ENCODE data around the gene OTOG. TPM values are rescaled to one million over a fixed set of nuclear protein-coding genes. Genes with fewer than 3 reads are reported as not detected.

OTOG gene
- total and polyA plus RNA-seq, 4 donors = 0.11 TPM; not detected in 3

DNA sequence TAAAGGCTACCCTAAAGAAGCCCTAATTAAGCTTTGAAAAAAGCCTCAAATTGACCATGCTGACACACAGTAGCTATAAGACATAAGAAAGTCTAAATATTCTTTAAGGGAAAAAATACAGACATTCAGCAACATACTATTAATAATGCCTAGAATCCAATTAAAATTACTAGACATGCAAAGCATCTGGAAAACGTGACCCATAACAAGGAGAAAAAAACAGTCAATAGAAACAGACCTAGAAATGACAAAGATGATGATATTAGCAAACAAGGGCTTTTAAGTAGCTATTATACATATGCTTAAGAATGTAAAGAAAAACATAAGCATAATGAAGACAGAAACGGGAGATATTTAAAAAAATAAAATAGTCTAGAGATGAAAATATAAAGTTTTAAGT lies 108.6 kb downstream of the OTOG start:
- H3K27ac ChIP-seq (ENCODE audit: low read depth in 1 of 2, low read length in 1 of 2) = no peak overlapping the region
- no peak overlapping the region for H3K4me3 ChIP-seq
- no peak for TF ChIP-seq CTCF (IDR thresholded peaks at IDR 0.05; ENCODE audit: control extremely low read depth, extremely low read depth)
- H3K9ac ChIP-seq (ENCODE audit: insufficient read depth in 1 of 2, low read length in 2 of 2) = no peak overlapping the region
- H3K4me1 ChIP-seq (ENCODE audit: control insufficient read depth in 5 of 5, insufficient read depth in 5 of 5, low read length in 5 of 5) = no peaks in the 10 kb centered on the region
- H3K27me3 ChIP-seq (ENCODE audit: control insufficient read depth in 3 of 3, insufficient read depth in 3 of 3, low read length in 2 of 3) = peaks cover 0 to 4% (median 0%) of the 10 kb centered on the region in 3 donors
- DNase-seq = no peak
- H3K36me3 ChIP-seq (ENCODE audit: control insufficient read depth in 4 of 4, insufficient read depth in 4 of 4, low read length in 4 of 4) = no peaks in the 10 kb centered on the region
- no peak for ATAC-seq (ENCODE audit: insufficient read depth, low FRiP score)
- peaks cover 0 to 14% (median 0%) of the 10 kb centered on the region in 4 donors for H3K9me3 ChIP-seq (ENCODE audit: control insufficient read depth in 4 of 4, insufficient read depth in 3 of 4, low read length in 3 of 4)
- 81 to 84% methylated on average over 2 of the region's 2 CpGs for WGBS, 2 donors

GRCh38 chr11:17658211-17658610 lies 111.2 kb downstream of the OTOG start:
- no peak overlapping the region for H3K4me3 ChIP-seq

DNA sequence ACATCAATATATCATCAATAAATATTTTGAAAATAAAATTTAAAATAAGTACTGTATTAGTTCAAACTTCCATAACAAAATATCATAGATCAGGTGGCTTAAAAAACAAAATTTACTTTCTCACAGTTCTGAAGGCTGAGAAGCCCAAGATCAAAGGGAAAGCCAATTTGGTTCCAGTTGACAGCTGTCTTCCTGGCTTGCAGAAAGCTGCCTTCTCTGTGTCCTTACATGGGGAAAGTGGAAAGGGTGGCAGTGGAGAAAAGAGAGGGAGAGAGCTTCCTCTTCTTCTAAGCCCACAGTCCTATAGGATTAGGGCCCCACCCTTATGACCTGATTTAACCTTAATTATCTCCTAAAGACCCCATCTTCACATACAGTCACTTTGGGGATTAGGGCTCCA lies 121.1 kb downstream of the OTOG start:
- Histone ChIP-seq H3K4me1 (ENCODE audit: control insufficient read depth in 5 of 5, insufficient read depth in 5 of 5, low read length in 5 of 5) (no peaks in the 10 kb centered on the region), H3K9me3 (ENCODE audit: control insufficient read depth in 4 of 4, insufficient read depth in 3 of 4, low read length in 3 of 4) (peaks cover 0 to 4% (median 0%) of the 10 kb centered on the region in 4 donors), H3K27ac (ENCODE audit: low read depth in 1 of 2, low read length in 1 of 2) (no peak overlapping the region), H3K4me3 (no peak overlapping the region), H3K9ac (ENCODE audit: insufficient read depth in 1 of 2, low read length in 2 of 2) (no peak overlapping the region), H3K27me3 (ENCODE audit: control insufficient read depth in 3 of 3, insufficient read depth in 3 of 3, low read length in 2 of 3) (peaks cover 0 to 7% (median 3%) of the 10 kb centered on the region in 3 donors), H3K36me3 (ENCODE audit: control insufficient read depth in 4 of 4, insufficient read depth in 4 of 4, low read length in 4 of 4) (no peaks in the 10 kb centered on the region)
- no peak for TF ChIP-seq CTCF (IDR thresholded peaks at IDR 0.05; ENCODE audit: control extremely low read depth, extremely low read depth)
- DNase-seq (no peak), ATAC-seq (ENCODE audit: insufficient read depth, low FRiP score) (no peak)

More at GRCh38 chr11:17658211-17658610, 111.2 kb downstream of the OTOG start:
- Histone ChIP-seq H3K27ac (ENCODE audit: low read depth in 1 of 2, low read length in 1 of 2) (no peak overlapping the region), H3K9me3 (ENCODE audit: control insufficient read depth in 4 of 4, insufficient read depth in 3 of 4, low read length in 3 of 4) (peaks cover 0 to 9% (median 0%) of the 10 kb centered on the region in 4 donors), H3K36me3 (ENCODE audit: control insufficient read depth in 4 of 4, insufficient read depth in 4 of 4, low read length in 4 of 4) (no peaks in the 10 kb centered on the region), H3K9ac (ENCODE audit: insufficient read depth in 1 of 2, low read length in 2 of 2) (no peak overlapping the region), H3K27me3 (ENCODE audit: control insufficient read depth in 3 of 3, insufficient read depth in 3 of 3, low read length in 2 of 3) (no peaks in the 10 kb centered on the region), H3K4me1 (ENCODE audit: control insufficient read depth in 5 of 5, insufficient read depth in 5 of 5, low read length in 5 of 5) (no peaks in the 10 kb centered on the region)
- TF ChIP-seq CTCF (IDR thresholded peaks at IDR 0.05; ENCODE audit: control extremely low read depth, extremely low read depth) = no peak
- DNase-seq (no peak), ATAC-seq (ENCODE audit: insufficient read depth, low FRiP score) (no peak)

DNA sequence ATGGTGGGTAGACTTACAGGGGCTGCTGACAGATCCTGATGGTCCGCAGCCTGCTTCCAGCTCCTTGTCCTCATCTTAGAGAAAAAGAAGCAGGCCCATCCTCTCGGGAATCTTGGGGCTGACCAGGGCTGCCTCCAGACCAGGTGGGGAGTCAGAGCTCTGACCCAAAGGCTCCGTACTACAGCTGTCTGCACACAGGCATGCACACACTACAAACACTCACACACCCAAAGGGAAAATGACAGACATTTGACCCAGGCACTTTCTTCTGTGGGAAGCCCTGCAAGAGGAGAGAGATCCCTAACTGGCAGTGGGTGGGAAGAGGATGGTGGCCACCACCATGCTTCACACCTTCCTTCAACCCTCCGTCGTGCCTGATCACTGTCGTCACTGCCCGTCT lies 125.4 kb downstream of the OTOG start:
- 88 to 89% methylated on average over 7 of the region's 7 CpGs for WGBS, 2 donors
- Histone ChIP-seq H3K27ac (ENCODE audit: low read depth in 1 of 2, low read length in 1 of 2) (no peak overlapping the region), H3K36me3 (ENCODE audit: control insufficient read depth in 4 of 4, insufficient read depth in 4 of 4, low read length in 4 of 4) (no peaks in the 10 kb centered on the region), H3K9me3 (ENCODE audit: control insufficient read depth in 4 of 4, insufficient read depth in 3 of 4, low read length in 3 of 4) (peaks cover 0 to 12% (median 3%) of the 10 kb centered on the region in 4 donors), H3K4me3 (no peak overlapping the region), H3K4me1 (ENCODE audit: control insufficient read depth in 5 of 5, insufficient read depth in 5 of 5, low read length in 5 of 5) (no peaks in the 10 kb centered on the region), H3K9ac (ENCODE audit: insufficient read depth in 1 of 2, low read length in 2 of 2) (no peak overlapping the region), H3K27me3 (ENCODE audit: control insufficient read depth in 3 of 3, insufficient read depth in 3 of 3, low read length in 2 of 3) (peaks cover 0 to 7% (median 0%) of the 10 kb centered on the region in 3 donors)
- DNase-seq = no peak
- no peak for ATAC-seq (ENCODE audit: insufficient read depth, low FRiP score)
- TF ChIP-seq CTCF (IDR thresholded peaks at IDR 0.05; ENCODE audit: control extremely low read depth, extremely low read depth) = no peak
